NCI-H524 (cell line): Measurements from ENCODE around the gene EXOSC9.
A peak's percentile ranks its signal among the peaks of the same experiment; 100 is the strongest.

ENCODE experiments used
- DNase-seq, 2 experiments: peaks; one replicate each; lab custom pipeline; 2025; lab: John Stamatoyannopoulos, UW

Gene EXOSC9

GRCh38 chr4:121789455-121789854, 11.7 kb upstream of the EXOSC9 start:
- DNase-seq: no peak

GRCh38 chr4:121789960-121790829, 10.9 kb upstream of the EXOSC9 start:
- no peak for DNase-seq

DNA sequence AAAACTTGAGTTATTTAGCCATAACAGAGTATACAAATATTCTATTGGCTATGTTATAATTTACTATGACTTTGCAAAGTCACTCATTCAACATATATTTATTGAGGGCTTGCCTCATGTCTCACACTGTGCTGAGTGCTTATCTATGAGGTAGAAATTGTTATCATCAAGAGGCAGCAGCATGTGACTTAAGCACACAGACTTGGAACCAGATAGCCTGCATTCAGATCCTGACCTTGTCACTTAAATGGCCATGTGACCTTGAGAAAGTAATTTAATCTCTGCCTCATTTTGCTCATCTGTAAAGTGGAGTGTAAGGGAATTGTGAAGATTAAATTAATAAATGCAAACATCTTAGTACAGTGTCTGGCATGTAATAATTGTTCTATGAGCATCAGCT, 10.1 kb upstream of the EXOSC9 start:
- DNase-seq: no peak

GRCh38 chr4:121791481-121791880, 9.6 kb upstream of the EXOSC9 start:
- no peak for DNase-seq

DNA sequence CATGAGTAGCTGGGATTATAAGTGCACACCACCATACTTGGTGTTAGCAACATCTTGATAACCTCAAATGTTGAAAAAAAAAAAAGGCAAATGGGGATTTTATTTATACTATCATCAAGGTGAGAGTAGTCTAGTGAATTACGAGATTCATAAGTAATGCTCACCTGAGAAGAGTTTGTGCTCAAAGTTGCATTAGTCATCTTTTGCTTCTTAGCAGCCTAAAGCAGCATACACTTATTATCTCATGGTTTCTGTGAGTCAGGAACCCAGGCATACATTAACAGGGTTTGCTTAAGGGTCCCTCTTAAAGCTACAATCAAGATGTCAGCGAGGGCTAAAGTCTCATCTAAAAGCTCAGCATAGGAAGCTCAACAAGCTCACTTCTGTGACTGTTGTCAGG, 8.2 kb upstream of the EXOSC9 start:
- no peak for DNase-seq

- DNase-seq: peak in 1 of 2 experiments; percentile 18
Measured at GRCh38 chr4:121794505-121795188, 6.5 kb upstream of the EXOSC9 start.

- DNase-seq: no peak
Measured at GRCh38 chr4:121796283-121796682, 4.8 kb upstream of the EXOSC9 start.

DNA sequence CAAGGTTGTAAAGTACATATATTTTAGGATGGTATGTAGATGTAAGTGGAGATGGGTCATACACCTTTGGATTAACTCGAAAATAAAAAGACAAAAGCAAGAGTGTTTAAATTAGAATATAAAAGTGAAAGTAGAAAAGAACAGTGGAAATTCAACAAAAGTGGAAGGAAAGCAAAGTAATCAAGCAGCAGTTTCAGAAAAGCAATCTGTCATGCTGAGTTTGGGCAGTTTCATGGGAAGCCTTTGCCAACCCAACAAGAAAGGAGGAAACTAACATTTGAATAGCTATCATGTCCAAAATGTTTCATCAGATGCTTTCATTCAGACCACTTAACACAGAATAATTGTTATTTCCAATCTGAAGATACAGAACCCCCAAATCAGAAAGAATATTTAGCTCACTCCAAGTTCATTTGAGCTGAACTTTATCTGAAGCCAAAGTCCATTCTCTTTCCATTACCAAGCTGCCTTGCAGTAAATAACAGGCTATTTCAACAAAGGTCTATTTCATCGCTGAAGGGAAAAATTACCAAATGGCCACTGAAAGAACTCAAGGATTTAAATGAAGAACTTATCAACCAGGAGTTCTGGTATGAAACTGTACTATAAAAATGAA, 1.8 kb upstream of the EXOSC9 start:
- no peak for DNase-seq

DNA sequence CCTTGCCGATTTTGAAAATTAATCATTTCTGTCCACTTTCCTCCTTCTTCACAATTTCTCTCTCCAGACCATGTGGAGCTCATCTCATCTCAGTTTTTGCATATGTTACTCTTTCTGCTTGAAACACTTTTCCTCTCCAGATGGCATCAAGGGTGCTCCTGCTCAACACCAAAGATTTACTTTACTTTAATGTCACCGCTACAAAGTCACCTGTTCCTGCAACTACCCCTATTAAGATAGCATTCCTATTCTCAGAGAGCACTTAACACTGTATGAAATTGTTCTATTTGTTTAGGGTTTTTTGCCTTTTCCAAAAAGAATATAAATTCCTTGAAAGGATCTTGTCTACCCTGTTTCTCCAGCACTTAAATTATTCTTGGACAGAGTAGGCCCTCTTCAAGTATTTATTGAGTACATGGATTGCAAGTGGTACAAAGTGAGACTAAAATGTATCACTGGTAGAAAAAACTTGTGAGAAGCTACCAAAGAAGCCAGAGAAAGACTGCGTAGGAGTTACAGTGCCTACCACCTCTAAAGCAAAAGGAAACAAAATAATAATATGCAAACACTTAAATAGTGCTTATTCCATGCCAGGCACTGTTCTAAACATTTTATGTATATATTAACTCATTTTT, 1.1 kb upstream of the EXOSC9 start:
- DNase-seq: peak in 1 of 2 experiments; percentile 25

- no peak for DNase-seq
Measured at GRCh38 chr4:121800638-121800960, 524 bp upstream of the EXOSC9 start.

DNA sequence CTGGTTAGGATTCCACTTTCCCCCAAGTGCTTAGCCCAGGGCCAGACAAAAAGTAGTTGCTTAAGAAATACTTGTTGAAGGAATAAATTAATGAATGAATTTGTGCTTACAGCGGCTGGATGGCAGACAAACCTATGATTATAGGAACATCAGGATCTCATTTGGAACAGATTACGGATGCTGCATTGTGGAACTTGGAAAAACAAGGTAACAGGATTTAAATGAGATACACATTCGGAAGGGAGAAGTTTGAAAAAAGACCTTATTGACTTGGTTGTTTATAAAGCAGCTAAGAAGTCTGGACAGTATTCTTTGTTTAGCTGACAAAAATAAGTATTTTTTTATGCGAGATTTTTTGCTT, 572 bp downstream of the EXOSC9 start:
- no peak for DNase-seq

GRCh38 chr4:121806411-121806810, 5.3 kb downstream of the EXOSC9 start:
- DNase-seq: no peak

- no peak for DNase-seq
Measured at GRCh38 chr4:121811122-121811521, 10.0 kb downstream of the EXOSC9 start.

- no peak for DNase-seq
Measured at GRCh38 chr4:121814756-121815155, 13.6 kb downstream of the EXOSC9 start.

DNA sequence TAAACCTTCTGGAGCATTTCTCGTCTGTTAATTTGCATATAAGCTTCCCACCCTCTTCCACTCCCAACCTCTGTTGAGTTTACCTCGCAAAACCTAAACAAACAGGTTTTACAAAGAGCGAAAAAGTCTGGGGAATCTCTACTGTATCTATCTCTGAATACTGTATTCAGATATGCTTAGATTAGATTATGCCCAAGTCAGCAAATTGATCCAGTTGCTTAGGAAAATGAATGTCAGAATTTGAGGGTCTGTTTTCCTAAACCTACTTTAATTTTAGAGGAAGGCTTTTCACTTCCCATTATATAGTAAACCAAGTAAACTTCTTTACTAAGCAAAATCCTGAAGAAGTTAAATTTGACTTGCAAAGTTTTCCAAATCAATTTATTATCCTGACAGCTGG, 15.9 kb downstream of the EXOSC9 start:
- no peak for DNase-seq

DNA sequence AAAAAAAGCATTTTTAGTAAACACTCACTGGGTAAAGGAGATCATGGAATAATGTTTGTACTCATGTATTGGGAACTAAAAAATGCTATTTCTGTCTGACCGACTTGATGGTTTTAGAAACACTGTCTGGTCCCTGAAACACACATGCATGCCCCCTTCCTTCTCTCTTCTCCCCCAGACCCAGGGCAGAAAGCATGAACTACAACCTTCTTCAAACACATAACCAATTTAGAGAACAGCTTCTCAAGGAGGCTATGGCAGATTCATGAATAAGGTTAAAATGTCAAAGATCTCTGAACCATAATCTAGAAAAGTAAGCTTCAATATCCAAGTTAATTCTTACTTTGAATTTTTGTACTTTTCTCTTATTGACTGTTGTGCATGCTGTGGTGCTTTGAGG, 16.6 kb downstream of the EXOSC9 start:
- no peak for DNase-seq

GRCh38 chr4:121818215-121818614, 17.1 kb downstream of the EXOSC9 start:
- DNase-seq: no peak

- no peak for DNase-seq
Measured at GRCh38 chr4:121819216-121819965, 18.3 kb downstream of the EXOSC9 start.

DNA sequence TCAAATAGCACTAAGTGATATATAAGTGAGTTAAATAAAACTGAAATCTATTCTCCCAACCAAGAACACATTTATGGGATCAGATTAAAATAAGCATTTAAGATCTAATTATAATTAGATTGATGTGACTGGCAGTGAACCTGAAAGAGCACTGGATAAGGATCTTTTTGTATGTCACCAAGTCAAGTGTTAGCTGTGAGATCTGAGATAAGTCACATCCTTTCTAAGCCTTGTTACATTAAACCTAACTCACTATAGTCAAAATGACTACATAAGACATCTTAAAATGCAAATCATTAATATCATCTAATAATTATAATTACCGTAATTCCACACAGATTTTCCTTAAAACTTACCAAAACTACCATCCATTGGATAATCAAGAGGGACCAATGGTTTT, 20.9 kb downstream of the EXOSC9 start:
- DNase-seq: no peak

GRCh38 chr4:121822796-121823504, 21.8 kb downstream of the EXOSC9 start:
- DNase-seq: peak; percentile 11 to 19

GRCh38 chr4:121823505-121824170, 22.5 kb downstream of the EXOSC9 start, which contains the start of gene CCNA2:
Gene CCNA2, minus strand, starts transcription at chr4:121823883. Its CDS starts 255 bp downstream, at chr4:121823628.
- peak; percentile 90 for DNase-seq
